ENCODE results near the gene SPOPL.

SPOPL gene

GRCh38 chr2:138589663-138590062 is 88.1 kb downstream of the SPOPL start:
- no peak for DNase-seq (ENCODE audit: low read depth)
- H3K4me3 ChIP-seq (ENCODE audit: low read depth, low read length) = no peak overlapping the region
- TF ChIP-seq, protein P1, sequence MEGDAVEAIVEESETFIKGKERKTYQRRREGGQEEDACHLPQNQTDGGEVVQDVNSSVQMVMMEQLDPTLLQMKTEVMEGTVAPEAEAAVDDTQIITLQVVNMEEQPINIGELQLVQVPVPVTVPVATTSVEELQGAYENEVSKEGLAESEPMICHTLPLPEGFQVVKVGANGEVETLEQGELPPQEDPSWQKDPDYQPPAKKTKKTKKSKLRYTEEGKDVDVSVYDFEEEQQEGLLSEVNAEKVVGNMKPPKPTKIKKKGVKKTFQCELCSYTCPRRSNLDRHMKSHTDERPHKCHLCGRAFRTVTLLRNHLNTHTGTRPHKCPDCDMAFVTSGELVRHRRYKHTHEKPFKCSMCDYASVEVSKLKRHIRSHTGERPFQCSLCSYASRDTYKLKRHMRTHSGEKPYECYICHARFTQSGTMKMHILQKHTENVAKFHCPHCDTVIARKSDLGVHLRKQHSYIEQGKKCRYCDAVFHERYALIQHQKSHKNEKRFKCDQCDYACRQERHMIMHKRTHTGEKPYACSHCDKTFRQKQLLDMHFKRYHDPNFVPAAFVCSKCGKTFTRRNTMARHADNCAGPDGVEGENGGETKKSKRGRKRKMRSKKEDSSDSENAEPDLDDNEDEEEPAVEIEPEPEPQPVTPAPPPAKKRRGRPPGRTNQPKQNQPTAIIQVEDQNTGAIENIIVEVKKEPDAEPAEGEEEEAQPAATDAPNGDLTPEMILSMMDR (conservative IDR thresholded peaks at IDR 0.05; ENCODE audit: low read depth, low read length) = no peak

GRCh38 chr2:138596403-138596802 is 94.8 kb downstream of the SPOPL start:
- H3K4me3 ChIP-seq (ENCODE audit: low read depth, low read length) = no peak overlapping the region
- TF ChIP-seq, protein P1 (conservative IDR thresholded peaks at IDR 0.05; ENCODE audit: low read depth, low read length) = no peak
- DNase-seq (ENCODE audit: low read depth) = no peak

DNA sequence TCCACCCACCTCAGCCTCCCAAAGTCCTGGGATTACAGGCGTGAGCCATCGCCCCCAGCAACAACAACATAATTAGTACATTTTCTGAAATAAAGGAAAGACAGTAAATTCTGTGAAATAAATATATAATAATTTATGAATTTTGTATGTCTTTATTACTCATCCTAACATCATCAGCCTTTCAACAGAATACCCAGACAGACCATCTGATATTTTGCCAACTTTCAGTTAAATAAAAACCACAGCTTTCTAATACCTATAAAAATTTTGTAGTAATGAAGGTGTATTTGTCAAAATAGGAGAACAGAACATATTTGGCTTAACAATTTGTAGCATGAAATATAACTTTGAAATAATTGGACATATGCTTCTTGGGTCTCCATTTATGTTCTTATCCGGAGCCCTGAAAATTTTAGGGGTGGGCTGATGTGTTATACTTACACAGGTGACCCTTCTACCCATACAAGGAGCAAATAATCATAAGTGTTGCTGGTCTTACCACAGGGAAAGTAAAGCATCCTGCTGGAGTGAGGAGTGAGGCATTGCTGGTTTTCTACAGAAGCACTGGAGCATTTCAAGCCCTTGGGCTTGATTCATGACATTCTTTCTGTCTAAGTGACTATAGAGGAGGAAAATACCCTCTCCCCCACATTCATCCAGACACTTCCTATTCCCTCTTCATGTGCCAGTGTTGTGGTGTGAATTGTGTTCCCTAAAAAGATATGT is 99.3 kb downstream of the SPOPL start:
- H3K4me3 ChIP-seq (ENCODE audit: low read depth, low read length) = no peak overlapping the region
- TF ChIP-seq, protein P1 (conservative IDR thresholded peaks at IDR 0.05; ENCODE audit: low read depth, low read length) = no peak
- DNase-seq (ENCODE audit: low read depth) = no peak

DNA sequence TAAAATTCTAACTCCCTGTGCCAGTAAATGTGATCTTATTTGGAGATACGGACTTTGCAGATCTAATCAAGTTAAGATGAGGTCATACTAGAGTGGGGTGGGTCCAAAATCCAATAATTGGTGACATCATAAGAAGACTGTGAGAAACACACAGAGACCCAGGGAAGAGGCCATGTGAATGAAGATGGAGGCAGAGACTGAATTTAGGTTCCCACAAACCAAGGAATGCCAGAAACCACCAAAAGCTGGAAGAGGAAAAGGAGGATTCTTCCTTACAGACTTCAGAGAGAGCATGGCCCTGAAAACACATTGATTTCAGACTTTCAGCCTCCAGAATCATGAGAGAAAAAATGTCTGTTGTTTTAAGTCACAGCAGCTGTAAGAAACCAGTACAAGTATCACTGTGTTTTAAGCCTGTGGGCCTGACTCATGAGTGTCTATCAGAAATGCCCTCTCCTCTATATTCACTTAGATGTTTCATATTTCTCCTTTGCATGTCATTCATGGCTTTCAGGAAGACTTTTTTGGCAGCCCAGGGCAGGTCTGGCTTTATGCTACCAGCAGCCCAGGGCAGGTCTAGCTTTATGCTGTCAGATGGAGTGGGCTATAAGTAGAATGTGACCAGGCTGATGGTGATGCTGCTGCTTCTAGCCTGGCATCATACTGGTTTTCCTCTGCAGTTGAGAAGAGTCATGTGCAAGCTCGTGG is 100.0 kb downstream of the SPOPL start:
- DNase-seq (ENCODE audit: low read depth) = no peak
- no peak overlapping the region for H3K4me3 ChIP-seq (ENCODE audit: low read depth, low read length)
- TF ChIP-seq, protein P1 (conservative IDR thresholded peaks at IDR 0.05; ENCODE audit: low read depth, low read length) = no peak

GRCh38 chr2:138602166-138602460 is 100.5 kb downstream of the SPOPL start:
- H3K4me3 ChIP-seq (ENCODE audit: low read depth, low read length) = no peak overlapping the region
- TF ChIP-seq, protein P1 (conservative IDR thresholded peaks at IDR 0.05; ENCODE audit: low read depth, low read length) = no peak
- no peak for DNase-seq (ENCODE audit: low read depth)

GRCh38 chr2:138607746-138608145 is 106.2 kb downstream of the SPOPL start:
- no peak overlapping the region for H3K4me3 ChIP-seq (ENCODE audit: low read depth, low read length)
- TF ChIP-seq, protein P1 (conservative IDR thresholded peaks at IDR 0.05; ENCODE audit: low read depth, low read length) = no peak
- DNase-seq (ENCODE audit: low read depth) = no peak

DNA sequence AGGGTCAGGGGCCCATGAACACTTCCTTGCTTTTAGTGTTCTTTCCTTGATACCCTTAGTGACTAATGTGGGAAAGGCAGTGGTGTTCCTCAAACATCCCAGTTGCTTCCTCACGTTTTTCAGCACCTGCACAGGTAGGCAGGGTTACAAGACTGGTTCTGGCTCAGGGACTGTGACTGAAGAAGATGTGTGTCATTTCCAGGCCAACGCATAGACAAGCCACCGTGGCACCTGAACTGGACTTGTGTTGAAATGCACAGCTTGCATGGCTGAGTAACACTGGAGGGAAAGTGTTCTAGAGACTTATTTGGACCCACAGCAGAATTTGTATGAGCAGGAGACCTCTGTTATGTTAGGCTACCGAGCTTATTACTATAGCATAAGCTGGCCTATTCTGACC is 107.9 kb downstream of the SPOPL start:
- TF ChIP-seq, protein P1 (conservative IDR thresholded peaks at IDR 0.05; ENCODE audit: low read depth, low read length) = no peak
- no peak overlapping the region for H3K4me3 ChIP-seq (ENCODE audit: low read depth, low read length)
- DNase-seq (ENCODE audit: low read depth) = no peak
